ENCODE data around the gene KRT83. TPM values are rescaled to one million over a fixed set of nuclear protein-coding genes. Genes with fewer than 3 reads are reported as not detected.
"Not testable (repeated sequence)": the region's sequence is repeated elsewhere in the genome, so short reads cannot be mapped to it uniquely, and the experiment has no call there.

KRT83 gene
- total RNA-seq, 1 donor from 2014 or later: not detected

- ATAC-seq: peak; percentile 35
- DNase-seq (ENCODE audit: low spot score): not testable (repeated sequence)
Observed at GRCh38 chr12:52290483-52291134, 30.6 kb downstream of the KRT83 start.

GRCh38 chr12:52287816-52288805, 33.1 kb downstream of the KRT83 start:
- not testable (repeated sequence) for ATAC-seq
- peak; percentile 41 for DNase-seq (ENCODE audit: low spot score)

DNA sequence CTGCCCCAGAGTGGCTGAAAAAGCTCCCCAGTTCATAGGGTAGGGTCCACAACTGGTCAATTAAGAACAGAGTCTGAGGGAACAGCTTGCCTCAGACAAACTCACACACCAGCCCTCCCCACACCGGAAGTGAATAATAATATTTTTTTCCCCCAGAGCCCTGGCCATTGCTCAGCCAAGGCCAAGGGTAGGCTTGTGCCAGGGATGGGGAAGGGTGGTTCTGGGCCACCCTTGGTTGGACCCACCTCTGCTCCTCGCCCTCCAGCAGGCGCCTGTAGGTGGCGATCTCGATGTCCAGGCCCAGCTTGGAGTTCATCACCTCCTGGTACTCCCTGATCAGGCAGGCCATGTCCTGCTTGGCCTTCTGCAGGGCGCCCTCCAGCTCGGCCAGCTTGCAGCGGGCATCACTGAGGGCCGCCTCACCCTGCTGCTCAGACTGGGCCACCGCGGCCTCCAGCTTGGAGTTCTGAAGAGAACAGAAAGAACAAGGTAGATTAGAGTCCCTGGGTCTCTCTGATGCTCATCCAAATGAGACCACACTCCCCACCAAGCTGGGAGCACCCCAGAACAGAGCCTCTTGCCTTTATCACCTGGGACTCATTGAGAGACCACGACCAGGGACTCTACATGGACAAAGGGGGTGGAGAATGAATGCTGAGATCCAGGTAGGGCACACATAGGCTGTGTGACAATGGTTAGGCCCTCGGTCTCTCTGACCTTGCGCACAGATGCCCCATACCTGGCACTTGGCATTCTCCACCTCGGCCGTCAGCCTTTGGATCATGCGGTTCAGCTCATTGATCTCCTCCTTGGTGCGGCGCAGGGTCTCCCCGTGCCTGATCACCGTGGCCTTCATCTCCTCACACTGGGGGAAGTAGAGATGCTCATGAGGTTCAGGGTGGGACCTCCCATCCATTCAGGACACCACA, 34.1 kb downstream of the KRT83 start:
- not testable (repeated sequence) for ATAC-seq
- DNase-seq (ENCODE audit: low spot score): peak; percentile 14

GRCh38 chr12:52285851-52286530, 35.2 kb downstream of the KRT83 start:
- DNase-seq (ENCODE audit: low spot score) (peak; percentile 19), ATAC-seq (no peak)

DNA sequence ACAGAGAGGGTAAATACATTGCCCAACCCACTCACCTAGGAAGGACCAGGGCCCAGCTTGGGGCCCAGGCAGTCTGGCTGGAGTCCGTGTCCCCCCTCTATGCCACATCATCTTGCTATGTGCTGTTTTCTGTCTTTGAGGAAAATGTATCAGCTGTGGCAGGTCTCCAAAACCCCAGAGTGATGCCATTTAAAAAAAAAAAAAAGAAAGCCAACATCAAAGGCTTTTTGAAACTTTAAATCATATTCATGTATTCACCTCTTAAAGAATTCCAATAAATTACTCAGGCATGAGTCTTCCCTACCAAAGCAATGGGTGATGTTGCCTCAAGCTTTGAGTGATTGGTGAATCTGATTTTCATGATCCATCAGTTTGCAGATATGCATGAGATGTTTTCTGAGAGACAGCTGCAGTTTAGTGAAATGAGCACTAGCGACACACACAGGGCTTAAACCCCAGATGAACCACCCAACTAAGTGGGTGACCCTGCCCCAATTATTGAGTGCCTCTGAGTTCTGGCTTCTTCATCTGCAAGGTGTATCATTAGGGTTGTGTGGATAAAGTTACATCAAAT, 35.9 kb downstream of the KRT83 start:
- ATAC-seq: no peak
- DNase-seq (ENCODE audit: low spot score): peak; percentile 4

DNA sequence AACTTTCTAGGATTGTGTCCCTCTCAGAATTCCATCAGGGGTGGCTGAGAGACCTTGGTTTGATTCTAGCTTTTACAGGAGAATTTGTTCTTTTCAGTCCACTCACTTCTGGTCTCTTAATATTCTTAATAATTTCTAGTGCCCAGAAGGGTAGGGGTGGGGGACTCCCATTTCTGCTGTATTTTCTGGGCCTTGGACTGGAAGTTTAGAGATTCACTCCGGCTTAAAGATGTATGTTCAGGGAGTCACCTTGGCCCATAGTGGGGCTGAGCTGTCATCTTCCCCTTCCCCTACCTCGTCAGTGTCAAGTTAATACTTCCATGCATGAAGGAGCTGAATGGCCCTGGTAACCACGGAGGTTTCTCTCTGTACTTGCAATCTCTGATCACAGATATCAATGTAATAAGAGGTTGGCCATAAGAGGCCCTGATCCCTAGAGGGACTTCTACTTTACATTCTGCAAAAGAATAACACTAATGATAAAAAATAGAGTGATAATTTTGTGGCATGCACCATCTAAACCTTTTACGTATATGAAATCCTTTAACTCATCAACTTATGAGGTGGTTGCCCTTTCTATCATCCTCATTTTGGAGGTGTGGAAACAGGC, 36.5 kb downstream of the KRT83 start:
- ATAC-seq (no peak), DNase-seq (ENCODE audit: low spot score) (peak; percentile 7)

DNA sequence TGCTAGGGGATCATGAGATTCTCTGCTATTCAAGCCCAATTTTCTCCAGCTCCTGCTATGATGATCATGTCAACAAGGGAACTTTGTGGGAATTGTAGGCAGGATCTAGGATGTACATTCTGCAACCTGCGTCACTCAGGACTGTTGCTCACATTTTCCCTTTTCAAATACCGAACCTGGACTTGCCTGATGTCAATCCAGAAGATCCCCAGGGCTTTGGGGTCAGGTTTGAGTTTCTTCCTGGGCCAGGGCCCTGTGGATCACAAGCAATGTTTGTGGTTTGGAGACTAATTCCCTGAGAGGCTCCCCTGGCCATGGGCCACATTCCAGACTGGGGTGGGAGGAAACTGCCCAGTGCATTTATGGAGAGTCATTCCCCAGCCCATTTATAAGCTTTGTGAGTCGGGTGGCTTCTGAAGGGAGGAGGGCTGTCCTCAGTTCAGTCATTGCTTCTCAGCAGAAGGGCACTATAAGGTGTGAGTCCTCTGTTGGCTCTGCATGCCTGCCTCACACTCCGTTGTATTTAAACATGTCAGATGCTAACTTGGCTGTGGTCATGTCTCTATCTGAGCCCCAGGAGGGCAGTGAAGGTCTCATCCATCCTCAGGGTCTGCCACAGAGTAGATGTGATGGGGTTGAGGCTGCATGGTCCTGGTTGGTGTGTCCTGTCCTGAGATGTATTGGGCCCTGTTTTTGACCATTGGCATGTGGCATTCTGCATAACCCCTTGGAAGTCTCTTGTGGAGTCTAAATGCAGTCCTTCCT, 40.2 kb downstream of the KRT83 start:
- ATAC-seq: no peak
- peak; percentile 24 for DNase-seq (ENCODE audit: low spot score)

GRCh38 chr12:52280319-52280795, 40.8 kb downstream of the KRT83 start:
- peak; percentile 53 for DNase-seq (ENCODE audit: low spot score)

GRCh38 chr12:52279422-52280318, 41.5 kb downstream of the KRT83 start:
- ATAC-seq: no peak
- no peak for DNase-seq (ENCODE audit: low spot score)

More at GRCh38 chr12:52280319-52280795, 40.8 kb downstream of the KRT83 start:
- peak; percentile 35 for ATAC-seq

DNA sequence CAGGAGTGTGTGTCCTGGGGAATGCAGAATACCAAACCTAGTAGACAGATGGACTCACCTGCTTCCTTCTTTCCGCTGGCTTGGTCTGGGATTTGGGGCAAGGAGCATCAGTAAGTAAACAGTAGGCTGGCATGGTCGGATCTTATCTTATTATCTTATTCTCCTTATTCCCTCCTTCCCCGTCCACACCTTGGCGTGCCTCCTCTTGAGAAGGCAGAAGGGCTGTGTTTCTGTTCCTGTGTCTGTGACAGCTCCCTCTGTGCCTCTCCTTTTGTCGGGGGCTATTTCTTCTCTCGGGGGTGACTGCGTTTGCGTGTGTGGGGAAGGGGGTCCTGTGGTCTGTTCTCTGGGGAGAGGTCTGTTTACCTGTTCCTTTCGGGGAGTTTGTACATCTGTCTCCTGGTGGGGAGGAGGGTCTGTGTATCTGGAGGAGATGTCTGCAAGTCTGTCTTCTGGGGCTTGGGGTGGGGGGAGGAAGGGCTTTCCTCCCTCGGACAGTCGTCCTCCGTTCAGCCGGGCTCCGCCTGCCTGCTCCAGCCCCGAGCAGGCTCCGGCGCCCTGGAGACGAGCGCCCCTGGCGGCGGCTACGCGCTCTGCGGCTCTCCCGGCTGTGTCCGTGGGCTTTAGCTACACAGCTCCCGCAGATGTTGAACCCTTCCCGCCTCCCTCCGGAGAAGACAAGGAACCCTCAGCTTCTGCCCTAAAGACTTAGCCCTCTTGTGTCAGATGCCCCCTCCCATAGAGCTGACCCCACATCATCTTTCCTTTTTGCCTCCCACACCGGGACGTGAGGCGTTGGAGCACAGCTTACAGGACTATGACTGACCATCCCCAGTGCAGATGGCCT, 42.4 kb downstream of the KRT83 start:
- DNase-seq (ENCODE audit: low spot score): peak; percentile 78
- peak; percentile 97 for ATAC-seq

DNA sequence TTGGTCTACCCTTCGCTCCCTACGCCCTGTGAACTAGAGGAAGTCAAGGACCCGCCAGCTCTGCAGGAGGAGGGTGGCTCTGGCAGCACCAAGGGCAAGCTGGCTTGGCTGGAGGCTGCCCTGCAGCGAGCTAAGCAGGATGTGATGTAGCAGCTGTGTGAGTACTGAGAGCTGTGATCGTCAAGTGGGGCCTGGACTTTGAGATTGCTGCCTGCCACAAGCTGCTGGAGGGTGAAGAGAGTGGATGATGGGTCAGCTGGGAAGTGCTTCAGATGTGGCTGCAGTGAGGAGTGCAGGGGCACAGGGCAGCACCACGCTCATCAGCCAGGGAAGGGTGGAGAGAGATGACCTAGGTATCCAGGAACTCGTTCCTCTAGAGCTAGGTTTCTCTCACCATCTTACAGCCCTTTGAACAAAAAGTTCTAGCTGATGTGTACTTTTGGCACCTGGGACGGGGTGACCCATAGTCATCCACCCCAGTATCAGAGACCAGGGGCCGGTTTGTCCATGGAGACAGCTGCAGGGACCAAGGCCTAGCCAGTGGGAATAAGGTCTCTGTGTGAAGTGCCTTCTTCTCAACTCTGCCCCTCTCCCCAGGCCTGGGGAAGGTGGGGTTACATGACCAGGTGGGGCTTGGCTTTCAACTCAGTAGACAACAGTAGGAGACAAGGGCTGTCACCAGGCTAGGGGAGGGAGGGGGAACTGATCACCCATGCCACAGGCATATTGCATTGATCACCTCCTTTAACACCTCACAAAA, 43.5 kb downstream of the KRT83 start:
- DNase-seq (ENCODE audit: low spot score) (peak; percentile 28), ATAC-seq (no peak)

GRCh38 chr12:52275686-52276085, 45.5 kb downstream of the KRT83 start:
- ATAC-seq (no peak), DNase-seq (ENCODE audit: low spot score) (no peak)

- ATAC-seq: no peak
- peak; percentile 21 for DNase-seq (ENCODE audit: low spot score)
Observed at GRCh38 chr12:52274521-52275120, 46.6 kb downstream of the KRT83 start, which contains the start of gene KRT86. KRT86 (plus strand) TSS chr12:52274645; CDS start chr12:52301917, 27,272 bp downstream.

DNA sequence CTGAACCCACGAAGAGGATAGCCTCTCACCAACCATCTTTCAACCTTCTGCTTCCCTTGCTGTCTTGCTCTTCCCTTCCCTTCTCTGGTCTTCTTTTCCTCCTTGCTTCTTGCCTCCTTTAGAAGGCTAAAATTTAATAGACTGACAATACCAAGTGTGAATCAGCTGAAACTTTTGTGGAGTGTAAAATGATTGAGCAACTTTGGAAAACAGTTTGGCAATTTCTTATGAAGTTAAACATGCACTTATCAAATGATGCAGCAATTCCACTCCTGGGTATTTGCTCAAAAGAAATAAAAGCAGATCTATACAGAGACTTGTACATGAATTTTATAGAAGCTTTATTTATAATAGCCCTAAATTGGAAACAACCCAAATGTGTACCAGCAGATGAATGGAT, 50.0 kb downstream of the KRT83 start:
- ATAC-seq: no peak
- no peak for DNase-seq (ENCODE audit: low spot score)

- ATAC-seq: no peak
- DNase-seq (ENCODE audit: low spot score): no peak
Observed at GRCh38 chr12:52270541-52271070, 50.6 kb downstream of the KRT83 start.

Measured in left lobe of liver (tissue), 2 donors.